Nephron (organoid): ENCODE data around the gene GBP3.
"Not testable (repeated sequence)": the region's sequence is repeated elsewhere in the genome, so short reads cannot be mapped to it uniquely, and the experiment has no call there.

Experiments
- H3K27ac Mint-ChIP-seq, 3 experiments: 2 replicates each; pipeline ENCODE4 v1.8.0; 2020; ENCODE audit warnings: mixed read lengths in 3 of 3, mild to moderate bottlenecking in 2 of 3, moderate library complexity in 1 of 3
- H3K27me3 Mint-ChIP-seq: 2 replicates; pipeline ENCODE4 v1.8.0; 2021; ENCODE audit warnings: low read depth, mild to moderate bottlenecking, moderate library complexity, mixed read lengths
- H3K36me3 Mint-ChIP-seq: 2 replicates; pipeline ENCODE4 v1.8.0; 2020; ENCODE audit warnings: low read depth, mixed read lengths
- H3K4me1 Mint-ChIP-seq: 2 replicates; pipeline ENCODE4 v1.8.0; 2020; ENCODE audit warnings: mixed read lengths
- H3K4me3 Mint-ChIP-seq, 3 experiments: 2 replicates each; pipeline ENCODE4 v1.8.0; 2020; ENCODE audit warnings: mild to moderate bottlenecking in 3 of 3, mixed read lengths in 3 of 3, moderate library complexity in 2 of 3
- H3K9me3 Mint-ChIP-seq: 2 replicates; pipeline ENCODE4 v1.8.0; 2020; ENCODE audit warnings: mixed read lengths
- TF ChIP-seq, protein P1 (sequence below), 3 experiments: fragments of 200-600 bp; sonication (generic); IDR thresholded peaks; one replicate each; pipeline ENCODE4 v1.5.0; 2021; ENCODE audit warnings: antibody characterized with exemption in 3 of 3; ENCODE audit not compliant: unreplicated experiment in 3 of 3

The GBP3 gene

DNA sequence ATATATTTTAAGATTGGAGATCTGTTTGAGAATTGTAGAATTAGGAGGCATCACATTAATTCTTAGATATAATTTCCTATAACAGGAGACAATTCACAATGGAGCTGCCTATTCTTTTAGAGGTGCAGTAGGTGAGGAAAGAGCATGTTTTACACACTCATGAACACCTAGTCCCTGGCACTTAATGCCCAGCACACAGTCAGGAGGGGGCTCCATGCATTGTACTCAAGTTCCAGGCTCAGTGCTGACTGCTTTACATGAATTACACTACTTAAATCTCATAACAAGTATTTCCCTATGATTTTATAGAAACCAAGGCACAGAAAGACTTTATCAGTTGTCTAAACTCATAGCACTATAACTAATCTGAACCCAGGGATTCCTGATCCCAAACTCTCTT is 360 bp upstream of the GBP3 start:
- TF ChIP-seq, protein P1, sequence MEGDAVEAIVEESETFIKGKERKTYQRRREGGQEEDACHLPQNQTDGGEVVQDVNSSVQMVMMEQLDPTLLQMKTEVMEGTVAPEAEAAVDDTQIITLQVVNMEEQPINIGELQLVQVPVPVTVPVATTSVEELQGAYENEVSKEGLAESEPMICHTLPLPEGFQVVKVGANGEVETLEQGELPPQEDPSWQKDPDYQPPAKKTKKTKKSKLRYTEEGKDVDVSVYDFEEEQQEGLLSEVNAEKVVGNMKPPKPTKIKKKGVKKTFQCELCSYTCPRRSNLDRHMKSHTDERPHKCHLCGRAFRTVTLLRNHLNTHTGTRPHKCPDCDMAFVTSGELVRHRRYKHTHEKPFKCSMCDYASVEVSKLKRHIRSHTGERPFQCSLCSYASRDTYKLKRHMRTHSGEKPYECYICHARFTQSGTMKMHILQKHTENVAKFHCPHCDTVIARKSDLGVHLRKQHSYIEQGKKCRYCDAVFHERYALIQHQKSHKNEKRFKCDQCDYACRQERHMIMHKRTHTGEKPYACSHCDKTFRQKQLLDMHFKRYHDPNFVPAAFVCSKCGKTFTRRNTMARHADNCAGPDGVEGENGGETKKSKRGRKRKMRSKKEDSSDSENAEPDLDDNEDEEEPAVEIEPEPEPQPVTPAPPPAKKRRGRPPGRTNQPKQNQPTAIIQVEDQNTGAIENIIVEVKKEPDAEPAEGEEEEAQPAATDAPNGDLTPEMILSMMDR (IDR thresholded peaks at IDR 0.05; ENCODE audit: unreplicated experiment in 3 of 3) = no peak
- Mint-ChIP-seq H3K27ac (peak overlapping the region in 2 of 3 experiments; percentile 89 to 95), H3K4me3 (peak overlapping the region in 2 of 3 experiments; percentile 76), H3K9me3 (peaks cover 9% of the 10 kb centered on the region), H3K4me1 (peaks cover 21% of the 10 kb centered on the region), H3K36me3 (no peaks in the 10 kb centered on the region), H3K27me3 (no peaks in the 10 kb centered on the region)

DNA sequence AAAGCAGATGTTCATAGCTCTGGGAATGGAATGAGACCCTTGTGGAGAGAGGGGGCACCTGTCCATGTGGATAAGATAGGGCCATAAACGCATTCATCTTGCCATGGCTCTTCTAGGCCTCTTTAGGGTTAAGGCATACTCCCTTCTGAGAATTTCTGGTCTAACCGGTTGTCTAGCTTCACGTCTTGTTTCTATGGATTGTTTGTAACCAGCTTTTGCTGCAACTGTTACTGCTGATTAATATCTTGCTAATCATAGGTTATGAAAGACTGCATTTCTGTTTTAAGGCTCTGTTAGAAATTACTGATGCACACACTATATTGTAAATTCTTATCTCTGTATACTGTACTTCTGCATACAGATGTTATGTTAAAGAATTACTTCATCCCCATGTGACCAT is 4.3 kb downstream of the GBP3 start:
- not testable (repeated sequence) for H3K4me3 Mint-ChIP-seq, H3K36me3 Mint-ChIP-seq, H3K9me3 Mint-ChIP-seq, H3K27me3 Mint-ChIP-seq
- Mint-ChIP-seq H3K4me1 (peaks cover 21% of the 10 kb centered on the region), H3K27ac (peak overlapping the region in 1 of 3 experiments; percentile 70)

DNA sequence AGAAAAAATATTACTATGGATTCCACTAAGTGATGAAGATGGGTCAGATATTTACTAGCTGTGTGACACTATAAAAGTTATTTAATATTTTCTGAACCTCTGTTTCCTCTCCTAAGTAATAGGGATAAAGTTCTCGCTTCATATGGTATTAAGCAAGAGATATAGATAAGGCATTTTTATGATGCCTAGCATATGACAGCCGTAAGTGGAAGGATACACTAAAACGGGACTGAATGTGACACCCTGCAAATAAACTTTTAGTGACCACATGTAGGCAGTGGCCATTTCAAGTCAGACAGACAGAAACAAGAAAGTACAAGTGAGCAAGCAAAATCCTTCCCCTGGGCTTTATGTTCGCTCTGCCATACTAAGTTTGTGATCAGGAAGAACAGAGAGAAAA is 14.2 kb downstream of the GBP3 start:
- Mint-ChIP-seq H3K36me3 (no peaks in the 10 kb centered on the region), H3K27me3 (no peaks in the 10 kb centered on the region), H3K4me1 (no peaks in the 10 kb centered on the region), H3K9me3 (no peaks in the 10 kb centered on the region), H3K4me3 (no peak overlapping the region), H3K27ac (no peak overlapping the region)
- TF ChIP-seq, protein P1 (IDR thresholded peaks at IDR 0.05; ENCODE audit: unreplicated experiment in 3 of 3) = no peak

DNA sequence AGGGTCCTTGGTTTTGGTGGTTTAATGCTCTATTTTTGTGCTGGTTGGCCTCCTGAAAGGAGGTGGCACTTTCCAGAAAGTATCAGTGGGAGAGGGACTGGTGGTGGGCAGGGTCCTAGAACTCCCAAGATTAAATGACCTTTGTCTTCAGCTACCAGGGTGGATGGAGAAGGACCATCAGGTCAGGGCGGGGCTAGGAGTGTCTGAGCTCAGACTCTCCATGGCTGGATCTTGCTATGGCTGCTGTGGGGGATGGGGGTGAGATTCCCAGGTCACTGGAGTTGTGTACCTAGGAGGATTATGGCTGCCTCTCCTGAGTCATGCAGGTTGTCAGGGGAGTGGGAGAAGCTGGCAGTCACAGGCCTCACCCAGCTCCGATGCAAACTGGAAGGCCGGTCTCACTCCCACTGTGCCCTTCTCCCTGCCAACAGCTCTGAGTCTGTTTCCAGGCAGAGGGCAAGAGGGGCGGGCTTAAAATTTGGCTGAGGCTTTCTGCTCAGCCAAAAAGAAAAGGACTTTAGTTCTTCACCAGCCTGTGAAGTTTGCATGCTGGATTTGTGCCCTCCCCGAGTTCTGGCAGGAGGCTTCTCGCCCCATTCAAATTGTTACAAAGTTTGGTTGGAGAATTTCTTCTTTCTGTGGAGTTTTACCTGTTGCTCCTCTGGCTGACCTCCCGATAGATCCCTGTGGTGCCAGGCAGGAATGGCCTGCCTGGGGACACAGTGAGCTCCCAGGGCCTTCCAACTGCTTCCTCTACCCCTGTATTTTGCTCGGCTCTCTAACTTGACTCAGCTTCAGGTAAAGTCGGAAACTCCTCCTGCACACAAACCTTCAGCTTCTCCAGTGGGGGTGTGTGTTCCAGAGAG is 17.1 kb downstream of the GBP3 start:
- H3K4me1 Mint-ChIP-seq = no peaks in the 10 kb centered on the region
- TF ChIP-seq, protein P1 (IDR thresholded peaks at IDR 0.05; ENCODE audit: unreplicated experiment in 3 of 3) = no peak
- H3K36me3 Mint-ChIP-seq = no peaks in the 10 kb centered on the region
- H3K4me3 Mint-ChIP-seq = no peak overlapping the region
- no peaks in the 10 kb centered on the region for H3K27me3 Mint-ChIP-seq
- H3K27ac Mint-ChIP-seq = no peak overlapping the region
- H3K9me3 Mint-ChIP-seq = no peaks in the 10 kb centered on the region

DNA sequence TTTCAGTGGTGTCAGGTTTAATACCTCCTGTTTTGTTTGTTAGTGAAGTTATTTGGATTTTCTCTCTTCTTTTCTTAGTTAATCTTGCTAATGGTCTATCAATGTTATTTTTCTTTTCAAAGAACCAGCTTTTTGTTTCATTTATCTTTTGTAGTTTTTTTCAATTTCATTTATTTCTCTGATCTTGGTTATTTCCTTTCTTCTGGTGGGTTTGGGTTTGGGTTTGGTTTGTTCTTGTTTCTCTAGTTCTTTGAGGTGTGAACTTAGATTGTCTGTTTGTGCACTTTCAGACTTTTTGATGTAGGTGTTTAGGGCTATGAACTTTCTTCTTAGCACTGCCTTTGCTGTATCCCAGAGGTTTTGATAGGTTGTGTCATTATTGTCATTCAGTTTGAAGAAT is 20.5 kb downstream of the GBP3 start:
- H3K9me3 Mint-ChIP-seq, H3K27ac Mint-ChIP-seq, H3K27me3 Mint-ChIP-seq, H3K4me3 Mint-ChIP-seq, H3K36me3 Mint-ChIP-seq, H3K4me1 Mint-ChIP-seq: not testable (repeated sequence)

DNA sequence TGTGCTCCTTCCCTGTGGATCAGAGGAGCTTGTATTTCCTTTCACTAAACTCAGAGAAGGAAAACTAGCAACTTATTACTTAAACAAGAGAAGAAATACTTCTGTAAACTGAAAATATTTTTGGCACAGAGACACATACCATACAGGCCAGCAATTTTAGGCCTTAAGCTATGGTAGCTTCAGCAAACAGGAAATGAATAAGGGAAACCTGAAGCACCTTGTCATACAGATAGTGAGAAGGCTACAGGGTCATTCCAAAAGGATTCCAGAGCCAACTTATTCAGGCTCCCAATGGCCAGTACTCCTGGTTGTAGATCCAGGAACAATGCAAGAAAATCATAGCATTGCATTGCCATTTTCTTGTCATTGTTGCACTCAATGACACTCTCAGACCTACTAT is 21.2 kb downstream of the GBP3 start:
- H3K9me3 Mint-ChIP-seq = no peaks in the 10 kb centered on the region
- TF ChIP-seq, protein P1 (IDR thresholded peaks at IDR 0.05; ENCODE audit: unreplicated experiment in 3 of 3) = no peak

DNA sequence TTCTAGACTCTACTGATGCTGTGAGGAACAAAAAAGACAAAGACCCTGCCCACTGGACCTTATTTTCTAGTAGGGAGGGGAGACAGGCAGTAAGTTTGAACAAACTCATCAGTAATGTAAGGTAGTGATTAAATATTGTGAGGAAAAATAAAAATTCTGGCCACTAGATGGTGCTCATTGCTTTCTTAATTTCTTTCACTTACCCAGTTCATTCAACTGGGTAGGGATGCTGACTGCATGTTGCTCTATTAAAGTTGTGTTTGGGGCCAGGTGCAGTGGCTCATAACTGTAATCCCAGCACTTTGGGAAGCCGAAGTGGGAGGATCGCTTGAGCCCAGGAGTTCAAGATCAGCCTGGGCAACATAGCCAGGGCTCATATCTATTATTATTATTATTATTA is 23.9 kb downstream of the GBP3 start:
- TF ChIP-seq, protein P1 (IDR thresholded peaks at IDR 0.05; ENCODE audit: unreplicated experiment in 3 of 3) = peak; percentile 39 to 60 (median 52)
- no peak overlapping the region for H3K4me3 Mint-ChIP-seq

More for the DNA sequence above, 21.2 kb downstream of the GBP3 start:
- Mint-ChIP-seq H3K4me3 (no peak overlapping the region), H3K27ac (no peak overlapping the region), H3K27me3 (no peaks in the 10 kb centered on the region), H3K4me1 (no peaks in the 10 kb centered on the region), H3K36me3 (no peaks in the 10 kb centered on the region)

More for the DNA sequence above, 23.9 kb downstream of the GBP3 start:
- Mint-ChIP-seq H3K27ac (no peak overlapping the region), H3K4me1 (no peaks in the 10 kb centered on the region), H3K9me3 (no peaks in the 10 kb centered on the region), H3K27me3 (no peaks in the 10 kb centered on the region), H3K36me3 (no peaks in the 10 kb centered on the region)
